Left forelimb (tissue), 1 donor: ENCODE measurements around the gene GJB4.
"Not testable (repeated sequence)": the region's sequence is repeated elsewhere in the genome, so short reads cannot be mapped to it uniquely, and the experiment has no call there.

Source experiments
- DNase-seq: peaks from one replicate; pipeline ENCODE4 v3.0.0-alpha.2; 2018; ENCODE audit warnings: low spot score

GJB4 gene

GRCh38 chr1:34759503-34760357 is at the start of gene GJB4:
Gene GJB4 (plus strand): TSS chr1:34759740. CDS start chr1:34761255, 1,515 bp downstream.
- no peak for DNase-seq

GRCh38 chr1:34710812-34711211 is 48.7 kb upstream of the GJB4 start:
- no peak for DNase-seq

GRCh38 chr1:34711485-34711884 is 48.1 kb upstream of the GJB4 start:
- no peak for DNase-seq

- DNase-seq, result no peak
Observed at GRCh38 chr1:34712007-34712688, 47.4 kb upstream of the GJB4 start.

- no peak for DNase-seq
Observed at GRCh38 chr1:34713443-34713842, 46.1 kb upstream of the GJB4 start.

GRCh38 chr1:34714386-34714785 is 45.2 kb upstream of the GJB4 start:
- DNase-seq, result no peak

- no peak for DNase-seq
Observed at GRCh38 chr1:34715139-34715538, 44.4 kb upstream of the GJB4 start.

GRCh38 chr1:34721241-34721640 is 38.3 kb upstream of the GJB4 start:
- DNase-seq, result no peak

GRCh38 chr1:34721646-34722355 is 37.7 kb upstream of the GJB4 start:
- no peak for DNase-seq

- DNase-seq, result no peak
Observed at GRCh38 chr1:34726861-34727260, 32.7 kb upstream of the GJB4 start.

GRCh38 chr1:34730485-34730884 is 29.1 kb upstream of the GJB4 start:
- no peak for DNase-seq

- not testable (repeated sequence) for DNase-seq
Observed at GRCh38 chr1:34732831-34733230, 26.7 kb upstream of the GJB4 start.

- no peak for DNase-seq
Observed at GRCh38 chr1:34736692-34737091, 22.8 kb upstream of the GJB4 start.

- DNase-seq, result not testable (repeated sequence)
Observed at GRCh38 chr1:34737236-34737635, 22.3 kb upstream of the GJB4 start.

GRCh38 chr1:34739613-34740012 is 19.9 kb upstream of the GJB4 start:
- DNase-seq, result no peak

- DNase-seq, result no peak
Observed at GRCh38 chr1:34740161-34740868, 19.2 kb upstream of the GJB4 start.

- peak; percentile 83 for DNase-seq
Observed at GRCh38 chr1:34742667-34743270, 16.8 kb upstream of the GJB4 start.

GRCh38 chr1:34743775-34744174 is 15.8 kb upstream of the GJB4 start:
- no peak for DNase-seq

GRCh38 chr1:34744851-34745250 is 14.7 kb upstream of the GJB4 start:
- DNase-seq, result no peak

- DNase-seq, result no peak
Observed at GRCh38 chr1:34745666-34746065, 13.9 kb upstream of the GJB4 start.

GRCh38 chr1:34746101-34746500 is 13.4 kb upstream of the GJB4 start:
- no peak for DNase-seq
